Endodermal cell (in vitro differentiated cells): Measurements from ENCODE around the gene ZNF292. TPM values are rescaled to one million over a fixed set of nuclear protein-coding genes. Genes with fewer than 3 reads are reported as not detected.

Experiments used
- DNase-seq: peaks from one replicate; pipeline ENCODE4 v3.0.0-alpha.2; 2017
- H3K27ac ChIP-seq: 2 replicates; pipeline ENCODE4 v1.5.1; 2013; ENCODE audit warnings: mild to moderate bottlenecking, low read depth, low read length, moderate library complexity
- H3K27me3 ChIP-seq: 2 replicates; pipeline ENCODE4 v1.6.1; 2013; ENCODE audit warnings: mild to moderate bottlenecking, low read length, moderate library complexity; ENCODE audit not compliant: insufficient read depth, control insufficient read depth, poor library complexity, severe bottlenecking
- H3K36me3 ChIP-seq: 2 replicates; pipeline ENCODE4 v1.7.0; 2013; ENCODE audit warnings: mild to moderate bottlenecking, low read length, moderate library complexity; ENCODE audit not compliant: control insufficient read depth, insufficient read depth
- H3K4me1 ChIP-seq: one replicate; pipeline ENCODE4 v1.7.0; 2013; ENCODE audit warnings: low read length; ENCODE audit not compliant: control insufficient read depth, insufficient read depth
- H3K4me3 ChIP-seq: 2 replicates; pipeline ENCODE4 v1.5.1; 2013; ENCODE audit warnings: mild to moderate bottlenecking, low read length, moderate library complexity
- H3K9ac ChIP-seq: 2 replicates; pipeline ENCODE4 v1.6.1; 2013; ENCODE audit warnings: mild to moderate bottlenecking, low read length, moderate library complexity; ENCODE audit not compliant: poor library complexity, severe bottlenecking; ENCODE audit errors: extremely low read depth
- H3K9me3 ChIP-seq: 2 replicates; pipeline ENCODE4 v1.6.1; 2013; ENCODE audit warnings: mild to moderate bottlenecking, low read length, moderate library complexity; ENCODE audit not compliant: control insufficient read depth
- H3K27ac Mint-ChIP-seq: 2 replicates; pipeline ENCODE4 v1.8.0; 2020; ENCODE audit warnings: mixed read lengths
- H3K27me3 Mint-ChIP-seq: 2 replicates; pipeline ENCODE4 v1.8.0; 2021; ENCODE audit warnings: mild to moderate bottlenecking, mixed read lengths; ENCODE audit not compliant: insufficient read depth
- H3K36me3 Mint-ChIP-seq: 2 replicates; pipeline ENCODE4 v1.8.0; 2020; ENCODE audit warnings: low read depth, mixed read lengths
- H3K4me1 Mint-ChIP-seq: 2 replicates; pipeline ENCODE4 v1.8.0; 2020; ENCODE audit warnings: mixed read lengths
- H3K4me3 Mint-ChIP-seq: 2 replicates; pipeline ENCODE4 v1.8.0; 2020; ENCODE audit warnings: mild to moderate bottlenecking, moderate library complexity, mixed read lengths
- H3K9me3 Mint-ChIP-seq: 2 replicates; pipeline ENCODE4 v1.8.0; 2020; ENCODE audit warnings: mild to moderate bottlenecking, mixed read lengths
- CTCF ChIP-seq: fragments of 200-600 bp; sonication (generic); conservative IDR thresholded peaks from 2 replicates; pipeline ENCODE4 v1.5.0; 2021; ENCODE audit warnings: antibody characterized with exemption, mild to moderate bottlenecking
- WGBS, 2 experiments: methylation state at CpG; one replicate each; pipeline versions ENCODE4 v1.1.5 to v1.1.7; 2013; ENCODE audit warnings: missing lambda C conversion rate in 2 of 2, mixed read lengths in 1 of 2; ENCODE audit not compliant: insufficient coverage in 1 of 2, insufficient read length in 1 of 2; 5-methylcytosine and 5-hydroxymethylcytosine counted together
- total RNA-seq, 2 donors: library from RNA; stranded (reverse); fragmentation: NEBNext Ultra II Directional in 1 of 2; extraction: Animal tissue kit (Norgen Biotek cat#: 25700) in 1 of 2; gene quantifications; 2 replicates in 1 of 2; 3 replicates in 1 of 2; pipeline ENCODE4 v1.2.1, GENCODE V29; 2021

ZNF292 gene
- total RNA-seq, 2 donors from 2014 or later: 45.9 to 50.2 TPM

GRCh38 chr6:87182940-87183339, 27.6 kb downstream of the ZNF292 start:
- H3K9me3 ChIP-seq: no peaks in the 10 kb centered on the region

GRCh38 chr6:87183687-87184086, 28.3 kb downstream of the ZNF292 start:
- no peak for DNase-seq
- Histone ChIP-seq H3K27ac (no peak overlapping the region), H3K27me3 (no peaks in the 10 kb centered on the region), H3K4me1 (no peaks in the 10 kb centered on the region), H3K9ac (no peak overlapping the region), H3K36me3 (peaks cover 44% of the 10 kb centered on the region), H3K4me3 (no peak overlapping the region), H3K9me3 (no peaks in the 10 kb centered on the region)
- no peaks in the 10 kb centered on the region for H3K27me3 Mint-ChIP-seq
- no peak for TF ChIP-seq CTCF
- WGBS, 2 experiments: 90 to 100% methylated on average over 1 of the region's 1 CpG
- H3K36me3 Mint-ChIP-seq: peaks cover 20% of the 10 kb centered on the region
- no peaks in the 10 kb centered on the region for H3K9me3 Mint-ChIP-seq
- no peak overlapping the region for H3K27ac Mint-ChIP-seq
- no peak overlapping the region for H3K4me3 Mint-ChIP-seq
- peaks cover 25% of the 10 kb centered on the region for H3K4me1 Mint-ChIP-seq

More at GRCh38 chr6:87182940-87183339, 27.6 kb downstream of the ZNF292 start:
- no peak for DNase-seq
- peaks cover 32% of the 10 kb centered on the region for H3K4me1 Mint-ChIP-seq
- no peaks in the 10 kb centered on the region for H3K27me3 Mint-ChIP-seq
- H3K9me3 Mint-ChIP-seq: no peaks in the 10 kb centered on the region
- no peak overlapping the region for H3K27ac Mint-ChIP-seq
- no peak for TF ChIP-seq CTCF
- H3K27me3 ChIP-seq: no peaks in the 10 kb centered on the region
- H3K36me3 Mint-ChIP-seq: peaks cover 21% of the 10 kb centered on the region
- WGBS, 2 experiments: no CpG with 5 or more reads among the region's 1 CpG
- H3K4me1 ChIP-seq: no peaks in the 10 kb centered on the region
- peaks cover 51% of the 10 kb centered on the region for H3K36me3 ChIP-seq
- no peak overlapping the region for H3K4me3 Mint-ChIP-seq
- H3K27ac ChIP-seq: no peak overlapping the region
- H3K9ac ChIP-seq: no peak overlapping the region
- H3K4me3 ChIP-seq: no peak overlapping the region

GRCh38 chr6:87184762-87185250, 29.4 kb downstream of the ZNF292 start:
- H3K4me3 Mint-ChIP-seq: no peak overlapping the region

More at GRCh38 chr6:87184762-87185250, 29.4 kb downstream of the ZNF292 start:
- no peaks in the 10 kb centered on the region for H3K9me3 ChIP-seq
- no peak overlapping the region for H3K9ac ChIP-seq
- H3K27ac ChIP-seq: no peak overlapping the region
- no peak for DNase-seq
- no peaks in the 10 kb centered on the region for H3K27me3 Mint-ChIP-seq
- H3K27me3 ChIP-seq: no peaks in the 10 kb centered on the region
- no peaks in the 10 kb centered on the region for H3K9me3 Mint-ChIP-seq
- H3K27ac Mint-ChIP-seq: no peak overlapping the region
- 92 to 93% methylated on average over 2 of the region's 2 CpGs for WGBS, 2 experiments
- peaks cover 47% of the 10 kb centered on the region for H3K36me3 ChIP-seq
- no peak overlapping the region for H3K4me3 ChIP-seq
- H3K4me1 Mint-ChIP-seq: peaks cover 22% of the 10 kb centered on the region
- H3K36me3 Mint-ChIP-seq: peaks cover 20% of the 10 kb centered on the region
- no peak for TF ChIP-seq CTCF
- no peaks in the 10 kb centered on the region for H3K4me1 ChIP-seq
